ENCODE results near the gene LRRC8B.
"Not testable (repeated sequence)": the region's sequence is repeated elsewhere in the genome, so short reads cannot be mapped to it uniquely, and the experiment has no call there.

LRRC8B gene

GRCh38 chr1:89525169-89525855, 683 bp downstream of the LRRC8B start:
- DNase-seq: peak in 1 of 2 donors; percentile 19

- no peak for DNase-seq
Observed at GRCh38 chr1:89527256-89527655, 2.6 kb downstream of the LRRC8B start.

GRCh38 chr1:89527750-89528381, 3.2 kb downstream of the LRRC8B start:
- DNase-seq: no peak

DNA sequence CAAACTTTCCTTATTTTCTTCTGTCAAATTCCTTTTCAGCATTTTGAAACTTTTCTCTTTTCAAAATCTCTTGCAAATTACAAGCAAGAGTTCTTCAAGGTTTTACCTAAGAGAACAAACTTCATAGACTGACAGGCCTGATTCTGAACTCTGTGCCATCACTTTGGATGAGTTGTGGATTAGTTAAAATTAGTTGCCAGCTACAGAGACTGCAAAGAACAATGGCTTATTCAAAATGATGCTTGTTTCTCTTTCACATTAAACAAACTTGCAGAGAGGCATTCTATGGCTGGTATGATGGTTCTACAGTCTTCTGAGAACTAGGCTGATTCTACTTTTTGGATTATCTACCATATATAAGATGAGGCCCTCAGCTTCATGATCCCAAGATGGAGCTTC, 3.8 kb downstream of the LRRC8B start:
- DNase-seq: no peak

- no peak for DNase-seq
Observed at GRCh38 chr1:89529196-89529595, 4.6 kb downstream of the LRRC8B start.

- DNase-seq: no peak
Observed at GRCh38 chr1:89530444-89531089, 5.9 kb downstream of the LRRC8B start.

GRCh38 chr1:89531480-89532139, 7.0 kb downstream of the LRRC8B start:
- no peak for DNase-seq

DNA sequence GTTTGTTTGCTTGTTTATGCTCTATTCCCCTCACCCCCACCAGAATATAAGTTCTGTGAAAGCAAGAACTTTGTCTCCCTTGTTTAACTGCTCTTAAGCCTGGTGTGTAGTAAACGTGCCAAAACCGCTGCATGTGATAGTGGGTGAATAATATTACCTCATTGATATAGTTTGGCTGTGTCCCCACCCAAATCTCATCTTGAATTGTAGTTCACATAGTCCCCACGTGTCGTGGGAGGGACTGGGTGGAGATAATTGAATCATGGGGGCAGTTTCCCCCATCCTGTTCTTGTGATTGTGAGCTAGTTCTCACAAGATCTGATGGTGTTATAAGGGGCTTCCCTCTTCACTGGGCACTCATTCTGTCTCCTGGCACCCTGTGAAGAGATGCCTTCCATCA, 7.6 kb downstream of the LRRC8B start:
- DNase-seq: no peak

GRCh38 chr1:89532866-89533265, 8.2 kb downstream of the LRRC8B start:
- DNase-seq: no peak

- DNase-seq: no peak
Observed at GRCh38 chr1:89535537-89535936, 10.9 kb downstream of the LRRC8B start.

- DNase-seq: no peak
Observed at GRCh38 chr1:89536555-89537341, 12.1 kb downstream of the LRRC8B start.

- DNase-seq: no peak
Observed at GRCh38 chr1:89538361-89538760, 13.7 kb downstream of the LRRC8B start.

DNA sequence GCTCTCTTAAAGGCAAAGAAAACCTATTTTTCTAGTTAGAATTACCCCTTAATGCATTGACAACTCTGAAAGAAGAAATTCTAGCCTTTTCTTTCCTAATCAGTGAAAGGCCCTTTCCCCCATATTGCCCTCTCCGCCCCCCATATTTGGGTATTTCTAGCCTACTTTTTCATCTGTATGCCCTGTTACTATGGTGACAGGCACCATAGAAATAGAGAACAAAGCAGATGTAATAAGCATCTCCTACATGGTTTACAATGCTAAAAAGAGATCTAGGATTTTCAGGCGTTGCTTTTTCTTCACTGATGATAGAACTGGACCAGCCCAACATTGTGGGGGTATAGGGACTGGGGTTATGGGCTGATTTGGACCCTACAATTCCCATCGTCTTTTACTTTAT, 14.5 kb downstream of the LRRC8B start:
- DNase-seq: no peak

DNA sequence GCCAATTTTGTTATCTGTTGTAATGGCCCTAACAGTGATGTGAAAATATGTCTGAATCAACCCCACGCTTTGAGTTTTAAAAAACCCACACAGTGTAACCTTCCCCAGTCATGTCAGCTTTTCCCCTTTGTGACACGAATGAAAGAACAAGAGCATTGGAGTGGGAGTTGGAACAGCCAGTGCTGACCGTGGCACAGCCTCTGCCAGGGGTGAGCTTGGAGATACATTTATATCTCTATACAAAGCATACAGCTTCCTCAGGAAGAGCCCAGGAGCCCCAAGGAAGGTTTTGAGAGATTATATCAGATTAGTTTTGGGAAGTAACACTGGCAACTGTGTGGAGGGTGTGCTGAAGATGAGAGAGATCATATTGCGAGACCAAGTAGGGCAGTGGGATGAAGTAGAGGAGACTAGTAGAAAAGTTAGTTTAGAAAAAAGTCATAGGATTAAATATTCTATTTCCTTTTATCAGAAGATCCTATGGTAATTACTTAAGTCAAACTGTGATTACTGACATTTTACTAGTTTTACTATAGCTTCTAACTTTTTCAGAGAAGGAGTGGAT, 15.9 kb downstream of the LRRC8B start:
- no peak for DNase-seq

DNA sequence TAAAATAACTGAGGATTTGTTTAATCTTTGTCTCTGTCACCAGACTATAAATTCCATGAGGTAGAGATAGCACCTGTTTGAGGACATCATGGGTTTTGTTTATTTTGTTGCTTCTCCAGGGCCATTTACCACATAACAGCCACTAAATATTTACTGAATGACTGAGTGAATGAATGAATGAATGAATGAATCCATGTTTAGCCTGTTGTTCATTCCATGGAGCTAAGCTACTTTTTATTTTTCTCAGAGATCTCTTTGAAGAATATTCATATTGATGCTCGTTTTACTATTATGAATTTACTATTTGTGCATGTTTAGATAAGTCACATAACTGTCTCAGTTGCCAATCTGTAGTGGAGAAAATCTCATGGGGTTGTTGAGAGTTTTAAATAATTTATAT, 17.7 kb downstream of the LRRC8B start:
- no peak for DNase-seq

DNA sequence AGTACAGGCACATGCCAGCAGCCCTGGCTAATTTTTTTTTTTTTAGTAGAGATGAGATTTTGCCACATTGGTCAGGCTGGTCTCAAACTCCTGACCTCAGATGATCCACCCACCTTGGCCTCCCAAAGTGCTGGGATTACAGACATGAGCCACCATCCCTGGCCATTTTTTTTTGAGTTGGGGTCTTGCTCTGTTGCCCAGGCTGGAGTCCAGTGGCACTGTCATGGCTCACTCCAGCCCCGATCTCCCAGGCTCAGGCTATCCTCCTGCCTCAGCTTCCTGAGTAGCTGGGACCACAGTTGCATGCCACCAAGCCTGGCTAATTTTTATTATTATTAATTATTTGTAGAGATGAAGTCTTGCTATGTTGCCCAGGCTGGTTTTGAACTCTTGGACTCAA, 19.0 kb downstream of the LRRC8B start:
- not testable (repeated sequence) for DNase-seq

GRCh38 chr1:89545264-89546038, 20.8 kb downstream of the LRRC8B start:
- peak in 1 of 2 donors; percentile 55 for DNase-seq

GRCh38 chr1:89546082-89546889, 21.7 kb downstream of the LRRC8B start:
- DNase-seq: no peak

GRCh38 chr1:89546934-89547562, 22.4 kb downstream of the LRRC8B start:
- no peak for DNase-seq

GRCh38 chr1:89547563-89548116, 23.0 kb downstream of the LRRC8B start:
- no peak for DNase-seq

Data from stimulated activated CD4-positive, alpha-beta T cell treated with anti-CD3 and anti-CD28 coated beads, Interleukin-2, amount 100 ng/mL, for 48 hours (primary cell).